DOHH2 (cell line): ENCODE results near the gene UBE2L3.
A peak's percentile ranks its signal among the peaks of the same experiment; 100 is the strongest.

ENCODE experiments used
- H3F3A ChIP-seq: fragments of 200-600 bp; sonication (generic), shearing (Covaris generic); 2 replicates; pipeline ENCODE4 v1.6.0; 2016; ENCODE audit warnings: antibody characterized with exemption, mild to moderate bottlenecking; ENCODE audit not compliant: control insufficient read depth, insufficient read depth
- H3K27ac ChIP-seq: fragments of 200-600 bp; sonication (generic); 2 replicates; pipeline ENCODE4 v1.5.1; 2014; ENCODE audit warnings: low read depth, mild to moderate bottlenecking, low read length, moderate library complexity
- H3K27me3 ChIP-seq: fragments of 200-600 bp; sonication (generic); 2 replicates; pipeline ENCODE4 v1.6.1; 2014; ENCODE audit warnings: mild to moderate bottlenecking, low read length, mixed read lengths; ENCODE audit not compliant: control insufficient read depth
- H3K36me3 ChIP-seq: fragments of 200-600 bp; sonication (generic); 2 replicates; pipeline ENCODE4 v1.6.1; 2014; ENCODE audit warnings: mild to moderate bottlenecking, low read length, moderate library complexity, mixed read lengths; ENCODE audit not compliant: control insufficient read depth
- H3K4me1 ChIP-seq: fragments of 200-600 bp; sonication (generic); 2 replicates; pipeline ENCODE4 v1.6.1; 2014; ENCODE audit warnings: mild to moderate bottlenecking, low read length, mixed read lengths; ENCODE audit not compliant: control insufficient read depth
- H3K4me2 ChIP-seq: fragments of 200-600 bp; sonication (generic); 2 replicates; pipeline ENCODE4 v1.6.0; 2014; ENCODE audit warnings: mild to moderate bottlenecking, low read length, moderate library complexity
- H3K4me3 ChIP-seq: fragments of 200-600 bp; sonication (generic); 2 replicates; pipeline ENCODE4 v1.5.1; 2014; ENCODE audit warnings: mild to moderate bottlenecking, low read length, mixed read lengths
- H3K79me2 ChIP-seq: fragments of 200-600 bp; sonication (generic); 2 replicates; pipeline ENCODE4 v1.6.1; 2014; ENCODE audit warnings: mild to moderate bottlenecking, low read length, mixed read lengths; ENCODE audit not compliant: control insufficient read depth
- H3K9me2 ChIP-seq: fragments of 200-600 bp; sonication (generic); replicated peaks from 2 replicates; pipeline ENCODE4 v1.6.1; 2014; ENCODE audit warnings: mild to moderate bottlenecking, low read length, mixed read lengths; ENCODE audit not compliant: control insufficient read depth
- H3K9me3 ChIP-seq: fragments of 200-600 bp; sonication (generic); 2 replicates; pipeline ENCODE4 v1.6.1; 2014; ENCODE audit warnings: antibody characterized with exemption, low read length, mixed read lengths; ENCODE audit not compliant: control insufficient read depth, insufficient read depth
- H4K20me1 ChIP-seq: fragments of 200-600 bp; sonication (generic); 2 replicates; pipeline ENCODE4 v1.6.0; 2014; ENCODE audit warnings: low read depth, mild to moderate bottlenecking, antibody characterized with exemption, low read length, moderate library complexity; ENCODE audit not compliant: control insufficient read depth, insufficient read depth
- EZH2phosphoT487 ChIP-seq: fragments of 200-600 bp; sonication (generic); IDR thresholded peaks from 2 replicates; pipeline ENCODE4 v1.6.1; 2017; ENCODE audit warnings: borderline replicate concordance, mild to moderate bottlenecking, antibody characterized with exemption, low read length, moderate library complexity, mixed read lengths
- TF ChIP-seq, protein P1 (sequence below): fragments of 200-600 bp; sonication (generic); IDR thresholded peaks from one replicate; pipeline ENCODE4 v1.5.1; 2014; ENCODE audit warnings: antibody characterized with exemption, mild to moderate bottlenecking, low read depth, low read length; ENCODE audit not compliant: poor library complexity, severe bottlenecking

UBE2L3 gene

DNA sequence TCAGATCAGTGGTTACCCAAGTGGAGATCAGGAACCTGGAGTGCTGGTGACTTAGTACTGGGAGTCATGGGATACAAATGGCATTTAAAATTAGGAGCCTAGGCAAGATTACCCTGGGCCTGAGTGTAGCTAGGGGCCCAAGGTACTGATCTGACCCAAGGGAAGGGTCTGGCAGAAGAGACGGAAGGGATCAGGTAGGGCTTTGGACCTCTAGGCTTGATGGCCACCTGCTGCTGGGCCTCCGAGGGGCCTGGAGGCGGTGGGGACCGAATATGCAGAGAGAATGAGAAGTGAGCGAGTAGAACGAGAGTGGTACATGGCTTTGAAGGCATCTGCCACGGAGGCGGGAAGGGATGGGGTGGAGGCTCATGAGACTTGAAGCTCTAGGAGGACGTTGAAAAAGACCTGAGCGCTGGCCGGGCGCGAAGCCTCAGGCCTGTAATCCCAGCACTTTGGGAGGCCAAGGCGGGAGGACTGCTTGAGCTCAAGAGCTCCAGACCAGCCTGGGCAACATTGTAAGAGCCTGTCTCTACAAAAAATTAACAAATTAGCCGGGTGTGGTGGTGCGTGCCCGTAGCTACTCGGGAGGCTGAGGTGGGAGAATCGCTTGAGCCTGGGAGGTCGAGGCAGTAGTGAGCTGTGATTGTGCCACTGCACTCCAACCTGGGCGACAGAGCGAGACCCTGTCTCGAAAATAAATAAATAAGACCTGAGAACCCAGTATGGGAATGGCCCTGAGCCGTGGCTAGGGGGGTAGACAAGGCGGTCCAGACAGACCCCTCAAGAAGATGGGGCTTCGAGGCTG is 97.7 kb downstream of the UBE2L3 start:
- H3K27ac ChIP-seq, result peak overlapping the region; percentile 71

DNA sequence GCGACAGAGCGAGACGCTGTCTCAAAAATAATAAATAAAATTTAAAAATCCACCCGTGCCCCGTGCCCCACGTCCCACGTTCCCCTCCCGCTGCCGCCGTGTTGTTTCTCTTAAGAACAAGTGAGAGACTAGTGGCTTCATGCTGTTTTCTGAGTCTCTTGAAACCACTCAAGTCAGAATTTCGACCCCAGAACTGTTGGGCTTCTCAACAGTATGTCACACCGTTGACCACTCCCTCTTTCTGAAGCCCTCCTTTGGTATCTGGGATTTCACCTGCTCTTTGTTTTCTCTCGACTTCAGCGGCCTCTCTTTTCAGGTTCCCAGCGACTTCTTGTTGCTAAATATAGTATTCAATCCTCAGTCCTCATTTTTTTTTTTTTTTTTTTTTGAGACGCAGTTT is 99.3 kb downstream of the UBE2L3 start:
- Histone ChIP-seq H3F3A (peaks cover 10% of the 10 kb centered on the region), H3K4me2 (peak overlapping the region; percentile 78), H3K4me1 (peaks cover 55% of the 10 kb centered on the region), H3K4me3 (peak overlapping the region; percentile 90), H3K9me2 (no peaks in the 10 kb centered on the region), H3K79me2 (peaks cover 49% of the 10 kb centered on the region), H3K27ac (peak overlapping the region; percentile 71), H3K9me3 (no peaks in the 10 kb centered on the region), H3K36me3 (peaks cover 25% of the 10 kb centered on the region), H4K20me1 (no peaks in the 10 kb centered on the region), H3K27me3 (no peaks in the 10 kb centered on the region)
- TF ChIP-seq EZH2phosphoT487, result no peak
- TF ChIP-seq, protein P1, sequence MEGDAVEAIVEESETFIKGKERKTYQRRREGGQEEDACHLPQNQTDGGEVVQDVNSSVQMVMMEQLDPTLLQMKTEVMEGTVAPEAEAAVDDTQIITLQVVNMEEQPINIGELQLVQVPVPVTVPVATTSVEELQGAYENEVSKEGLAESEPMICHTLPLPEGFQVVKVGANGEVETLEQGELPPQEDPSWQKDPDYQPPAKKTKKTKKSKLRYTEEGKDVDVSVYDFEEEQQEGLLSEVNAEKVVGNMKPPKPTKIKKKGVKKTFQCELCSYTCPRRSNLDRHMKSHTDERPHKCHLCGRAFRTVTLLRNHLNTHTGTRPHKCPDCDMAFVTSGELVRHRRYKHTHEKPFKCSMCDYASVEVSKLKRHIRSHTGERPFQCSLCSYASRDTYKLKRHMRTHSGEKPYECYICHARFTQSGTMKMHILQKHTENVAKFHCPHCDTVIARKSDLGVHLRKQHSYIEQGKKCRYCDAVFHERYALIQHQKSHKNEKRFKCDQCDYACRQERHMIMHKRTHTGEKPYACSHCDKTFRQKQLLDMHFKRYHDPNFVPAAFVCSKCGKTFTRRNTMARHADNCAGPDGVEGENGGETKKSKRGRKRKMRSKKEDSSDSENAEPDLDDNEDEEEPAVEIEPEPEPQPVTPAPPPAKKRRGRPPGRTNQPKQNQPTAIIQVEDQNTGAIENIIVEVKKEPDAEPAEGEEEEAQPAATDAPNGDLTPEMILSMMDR, result no peak

More for the DNA sequence above, 97.7 kb downstream of the UBE2L3 start:
- Histone ChIP-seq H3K36me3 (peaks cover 9% of the 10 kb centered on the region), H3K27me3 (no peaks in the 10 kb centered on the region), H3K4me1 (peaks cover 39% of the 10 kb centered on the region), H4K20me1 (no peaks in the 10 kb centered on the region), H3F3A (peaks cover 2% of the 10 kb centered on the region; the same call in 1 of the 2 replicates), H3K79me2 (peaks cover 38% of the 10 kb centered on the region), H3K9me2 (no peaks in the 10 kb centered on the region), H3K4me2 (peak overlapping the region; percentile 78), H3K4me3 (peak overlapping the region; percentile 90), H3K9me3 (no peaks in the 10 kb centered on the region)
- TF ChIP-seq, protein P1, result no peak
- no peak for TF ChIP-seq EZH2phosphoT487

DNA sequence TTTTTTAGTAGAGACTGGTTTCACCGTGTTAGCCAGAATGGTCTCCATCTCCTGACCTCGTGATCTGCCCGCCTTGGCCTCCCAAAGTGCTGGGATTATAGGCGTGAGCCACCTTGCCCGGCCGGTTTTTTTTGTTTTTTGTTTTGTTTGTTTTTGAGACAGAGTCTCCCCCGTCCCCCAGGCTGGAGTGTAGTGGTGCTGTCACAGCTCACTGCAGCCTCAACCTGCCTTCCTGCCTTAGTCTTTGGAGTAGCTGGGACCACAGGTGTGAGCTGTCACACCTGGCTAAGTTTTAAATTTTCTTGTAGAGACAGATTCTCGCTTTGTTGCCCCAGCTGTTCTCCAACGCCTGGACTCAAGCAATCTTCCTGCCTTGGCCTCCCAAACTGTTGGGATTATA is 101.5 kb downstream of the UBE2L3 start:
- Histone ChIP-seq H3K9me2 (no peaks in the 10 kb centered on the region), H3K4me3 (peak overlapping the region; percentile 16; the same call in 1 of the 2 replicates), H3F3A (peaks cover 10% of the 10 kb centered on the region), H3K4me2 (peak overlapping the region; percentile 60), H3K36me3 (peaks cover 47% of the 10 kb centered on the region), H3K27me3 (no peaks in the 10 kb centered on the region), H3K27ac (peak overlapping the region; percentile 72), H3K4me1 (peaks cover 66% of the 10 kb centered on the region), H3K79me2 (peaks cover 55% of the 10 kb centered on the region), H3K9me3 (no peaks in the 10 kb centered on the region), H4K20me1 (no peaks in the 10 kb centered on the region)
- TF ChIP-seq, protein P1, result no peak
- no peak for TF ChIP-seq EZH2phosphoT487
